A673 (cell line): Measurements from ENCODE around the gene ACTR6.

ENCODE experiments used
- CTCF ChIP-seq: fragments of 300-800, 200-600 bp; sonication (generic); conservative IDR thresholded peaks from 2 replicates; pipeline ENCODE4 v1.5.1; 2017; ENCODE audit warnings: low read depth, mild to moderate bottlenecking, antibody characterized with exemption, low read length, moderate library complexity, mixed read lengths
- EZH2 ChIP-seq: fragments of 200-600 bp; sonication (generic); IDR thresholded peaks from 2 replicates; pipeline ENCODE4 v1.6.1; 2017; ENCODE audit warnings: borderline replicate concordance, low read depth, mild to moderate bottlenecking, mixed read lengths, antibody characterized with exemption, low read length; ENCODE audit not compliant: poor library complexity, severe bottlenecking

GRCh38 chr12:100187857-100188519, 12.6 kb upstream of the ACTR6 start:
- no peak for TF ChIP-seq CTCF
- TF ChIP-seq EZH2 = no peak
